GM23248 (cell line): ENCODE data around the gene MTMR11. TPM values are rescaled to one million over a fixed set of nuclear protein-coding genes. Genes with fewer than 3 reads are reported as not detected.
A peak's percentile ranks its signal among the peaks of the same experiment; 100 is the strongest.

Experiments used
- DNase-seq: peaks from one replicate; pipeline ENCODE4 v3.0.0-alpha.2; 2015
- H2AFZ ChIP-seq: fragments of 200-600 bp; sonication (generic); 2 replicates; pipeline ENCODE4 v1.6.1; 2016; ENCODE audit warnings: antibody characterized with exemption
- H3F3A ChIP-seq: fragments of 200-600 bp; sonication (generic); 2 replicates; pipeline ENCODE4 v1.6.1; 2016; ENCODE audit warnings: mild to moderate bottlenecking, antibody characterized with exemption, mixed run types; ENCODE audit not compliant: insufficient read depth
- H3K27ac ChIP-seq: fragments of 200-600 bp; sonication (generic); 2 replicates; pipeline ENCODE4 v1.5.1; 2016; ENCODE audit warnings: mild to moderate bottlenecking
- H3K27me3 ChIP-seq: fragments of 200-600 bp; sonication (generic); replicated peaks from 2 replicates; pipeline ENCODE4 v1.6.1; 2016; ENCODE audit warnings: mild to moderate bottlenecking; ENCODE audit not compliant: insufficient read depth
- H3K36me3 ChIP-seq: fragments of 200-600 bp; sonication (generic); 2 replicates; pipeline ENCODE4 v1.6.1; 2016; ENCODE audit warnings: low read depth, mild to moderate bottlenecking
- H3K4me1 ChIP-seq: fragments of 200-600 bp; sonication (generic); 2 replicates; pipeline ENCODE4 v1.6.1; 2016; ENCODE audit warnings: mild to moderate bottlenecking; ENCODE audit not compliant: insufficient read depth
- H3K4me2 ChIP-seq: fragments of 200-600 bp; sonication (generic); one replicate; pipeline ENCODE4 v1.6.1; 2016; ENCODE audit warnings: mild to moderate bottlenecking; ENCODE audit not compliant: unreplicated experiment
- H3K4me3 ChIP-seq: fragments of 200-600 bp; sonication (generic); 2 replicates; pipeline ENCODE4 v1.5.1; 2016; ENCODE audit warnings: mild to moderate bottlenecking
- H3K79me2 ChIP-seq: fragments of 200-600 bp; sonication (generic); 2 replicates; pipeline ENCODE4 v1.6.1; 2016; ENCODE audit warnings: mild to moderate bottlenecking; ENCODE audit not compliant: insufficient read depth
- H3K9ac ChIP-seq: fragments of 200-600 bp; sonication (generic); 2 replicates; pipeline ENCODE4 v1.6.1; 2016; ENCODE audit warnings: mild to moderate bottlenecking
- H3K9me2 ChIP-seq: fragments of 200-600 bp; sonication (generic); 2 replicates; pipeline ENCODE4 v1.6.1; 2016; ENCODE audit warnings: mixed run types, mild to moderate bottlenecking, moderate library complexity; ENCODE audit not compliant: insufficient read depth
- H3K9me3 ChIP-seq: fragments of 200-600 bp; sonication (generic); one replicate; pipeline ENCODE4 v1.6.1; 2017; ENCODE audit warnings: low read depth
- H4K20me1 ChIP-seq: fragments of 200-600 bp; sonication (generic); 2 replicates; pipeline ENCODE4 v1.6.0; 2016; ENCODE audit not compliant: insufficient read depth
- EZH2 ChIP-seq: fragments of 200-600 bp; sonication (generic); IDR thresholded peaks from 2 replicates; pipeline ENCODE4 v1.6.1; 2018; ENCODE audit warnings: antibody characterized with exemption, mild to moderate bottlenecking; ENCODE audit not compliant: insufficient read depth, poor library complexity, severe bottlenecking
- EZH2phosphoT487 ChIP-seq: fragments of 200-600 bp; sonication (generic); IDR thresholded peaks from 2 replicates; pipeline ENCODE4 v1.6.1; 2018; ENCODE audit warnings: antibody characterized with exemption, moderate library complexity, mild to moderate bottlenecking, low read depth; ENCODE audit not compliant: insufficient read depth
- WGBS, 2 experiments: methylation state at CpG; one replicate each; pipeline ENCODE4 v1.1.6; 2015 to 2017; ENCODE audit warnings: low lambda C conversion rate in 2 of 2, low coverage in 1 of 2; ENCODE audit errors: missing lambda C conversion rate in 2 of 2; 5-methylcytosine and 5-hydroxymethylcytosine counted together
- in situ Hi-C: fragments of 300-500 bp; cut with MboI; formaldehyde crosslinking; loops from 2 replicates; pipeline ENCODE4 v1.15.0; 2020
- polyA plus RNA-seq: library from polyadenylated mRNA; unstranded; fragments of >200 nt; fragmentation: Nextera tagmentation; extraction: Ambion mirVana; gene quantifications from 2 replicates; pipeline ENCODE4 v1.2.1, GENCODE V29; 2016
- total RNA-seq: library from RNA; depleted of rRNA; stranded (reverse); fragments of >200 nt; shearing (Covaris generic); gene quantifications from 2 replicates; pipeline ENCODE4 v1.2.3, GENCODE V29; 2014

The MTMR11 gene
- total and polyA plus RNA-seq, 2 experiments from 2014 or later: 12.4 to 13.1 TPM

- Histone ChIP-seq H3K9me2 (no peaks in the 10 kb centered on the region), H4K20me1 (no peaks in the 10 kb centered on the region), H3K4me3 (no peak overlapping the region), H3K79me2 (peaks cover 26% of the 10 kb centered on the region), H3K36me3 (peaks cover under 1% of the 10 kb centered on the region), H3K4me2 (no peak overlapping the region), H3K27ac (peak overlapping the region; percentile 75), H3K27me3 (no peaks in the 10 kb centered on the region), H3K9ac (peak overlapping the region; percentile 44), H3F3A (peaks cover 19% of the 10 kb centered on the region), H3K9me3 (no peaks in the 10 kb centered on the region), H2AFZ (peak overlapping the region; percentile 71), H3K4me1 (peaks cover 35% of the 10 kb centered on the region)
- DNase-seq: peak; percentile 50
- no peak for TF ChIP-seq EZH2phosphoT487
- no peak for TF ChIP-seq EZH2
- WGBS, 2 experiments: 74 to 75% methylated on average over 13 of the region's 13 CpGs
- in situ Hi-C loops: no loop called here
These were observed 5.4 kb downstream of the MTMR11 start for GRCh38 chr1:149931212-149931790.

DNA sequence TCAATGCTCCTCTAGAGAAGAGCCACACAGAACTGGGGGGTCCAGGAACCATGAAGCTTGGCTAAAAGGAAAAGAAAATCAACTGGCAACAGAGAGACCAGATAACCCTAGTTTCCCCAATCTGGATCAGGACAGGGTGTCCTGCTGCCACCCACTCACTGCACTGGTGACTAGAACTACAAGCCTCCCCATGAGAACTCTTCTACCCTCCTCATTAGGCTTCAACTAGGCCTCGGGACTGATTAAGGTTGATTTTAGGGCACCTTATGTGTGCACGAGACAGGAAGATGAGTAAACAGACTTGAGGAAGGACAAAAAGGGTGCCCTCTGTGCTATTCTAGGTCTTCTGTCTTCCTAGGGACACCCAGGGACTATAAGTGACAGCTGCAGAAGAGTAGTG, 6.8 kb downstream of the MTMR11 start:
- no peak overlapping the region for H3K9ac ChIP-seq
- peaks cover 14% of the 10 kb centered on the region for H3K36me3 ChIP-seq
- no peaks in the 10 kb centered on the region for H4K20me1 ChIP-seq
- DNase-seq: no peak
- WGBS, 2 experiments: 90 to 93% methylated on average over 2 of the region's 2 CpGs
- in situ Hi-C loops: no loop called here
- peaks cover 19% of the 10 kb centered on the region for H3F3A ChIP-seq
- H3K4me2 ChIP-seq: no peak overlapping the region
- peaks cover 35% of the 10 kb centered on the region for H3K4me1 ChIP-seq
- no peak overlapping the region for H3K27ac ChIP-seq
- TF ChIP-seq EZH2phosphoT487 (no peak), EZH2 (no peak)
- H3K4me3 ChIP-seq: no peak overlapping the region
- H3K27me3 ChIP-seq: no peaks in the 10 kb centered on the region
- no peak overlapping the region for H2AFZ ChIP-seq
- no peaks in the 10 kb centered on the region for H3K9me3 ChIP-seq
- peaks cover 27% of the 10 kb centered on the region for H3K79me2 ChIP-seq
- no peaks in the 10 kb centered on the region for H3K9me2 ChIP-seq

- Histone ChIP-seq H3K4me3 (peak overlapping the region; percentile 95), H3K27me3 (no peaks in the 10 kb centered on the region), H3K9me2 (no peaks in the 10 kb centered on the region), H3K79me2 (peaks cover 35% of the 10 kb centered on the region), H3K36me3 (peaks cover 26% of the 10 kb centered on the region), H3K4me2 (peak overlapping the region; percentile 99), H3F3A (peaks cover 20% of the 10 kb centered on the region), H3K9ac (peak overlapping the region; percentile 91), H4K20me1 (no peaks in the 10 kb centered on the region), H3K9me3 (no peaks in the 10 kb centered on the region), H3K27ac (peak overlapping the region; percentile 90), H2AFZ (peak overlapping the region; percentile 81), H3K4me1 (peaks cover 39% of the 10 kb centered on the region)
- DNase-seq: no peak
- WGBS, 2 experiments: 0% methylated on average over 1 of the region's 1 CpG
- TF ChIP-seq EZH2phosphoT487 (no peak), EZH2 (no peak)
- in situ Hi-C loops: no loop called here
These were observed 8.3 kb downstream of the MTMR11 start for GRCh38 chr1:149928401-149928724.

DNA sequence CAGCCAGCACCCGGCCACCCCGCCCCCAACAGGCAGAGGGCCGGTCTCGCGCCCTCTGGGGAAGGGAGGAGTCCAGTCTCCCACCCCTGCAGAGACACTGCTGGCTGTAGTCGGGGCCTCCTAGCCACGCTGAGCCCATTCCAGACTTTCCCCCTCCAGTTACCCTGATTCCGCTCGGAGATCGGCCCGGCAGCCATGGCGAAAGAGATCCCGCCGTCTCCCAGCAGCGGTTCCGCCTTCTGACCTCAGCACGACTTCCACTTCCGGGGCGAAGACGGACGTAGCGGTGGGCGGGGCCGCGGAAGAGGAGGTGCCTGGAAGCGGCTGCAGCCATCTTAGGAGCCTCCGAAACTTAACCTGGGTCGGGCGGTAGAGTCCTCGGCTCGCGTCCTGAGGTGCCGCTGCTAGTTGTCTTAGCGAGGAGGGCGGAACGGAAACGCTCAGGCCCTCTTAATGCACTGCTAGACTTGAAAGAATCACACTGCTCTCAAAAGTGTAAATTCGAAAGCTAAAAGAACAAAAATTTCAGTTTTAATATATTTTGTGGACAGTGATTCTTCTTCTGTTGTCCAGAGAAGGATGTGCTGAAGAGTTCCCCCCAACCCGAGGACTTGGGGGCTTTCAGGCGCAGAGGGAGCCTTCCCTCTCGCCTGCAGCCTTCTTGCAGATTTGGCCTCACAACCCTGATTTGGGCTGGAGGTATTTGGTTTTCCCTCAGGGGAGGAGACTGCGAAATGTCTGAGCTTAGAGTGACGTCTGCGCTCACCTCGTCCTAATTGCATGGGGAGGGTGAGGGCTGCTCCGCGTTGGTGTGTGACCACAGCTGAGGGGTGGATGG, 8.9 kb downstream of the MTMR11 start, which contains the start of gene SF3B4:
Gene SF3B4 (minus strand): TSS at position 241 of the 838 bp plus-strand sequence. CDS start 44 bp downstream, at position 197.
- Histone ChIP-seq H3K9ac (peak within 1 kb of the TSS; percentile 91), H4K20me1 (no peaks in the 10 kb centered on the region), H3K9me2 (no peaks in the 10 kb centered on the region), H3K79me2 (peaks cover 35% of the 10 kb centered on the region), H3K27me3 (no peaks in the 10 kb centered on the region), H3K36me3 (peaks cover 32% of the 10 kb centered on the region), H2AFZ (peak within 1 kb of the TSS; percentile 81), H3K9me3 (no peaks in the 10 kb centered on the region), H3K4me1 (peaks cover 39% of the 10 kb centered on the region), H3K27ac (peak within 1 kb of the TSS; percentile 90), H3F3A (peaks cover 26% of the 10 kb centered on the region), H3K4me3 (peak within 1 kb of the TSS; percentile 95), H3K4me2 (peak within 1 kb of the TSS; percentile 99)
- no peak for TF ChIP-seq EZH2phosphoT487
- TF ChIP-seq EZH2: no peak
- WGBS, 2 experiments: 1 to 3% methylated on average over 46 to 47 of the region's 47 CpGs
- DNase-seq: peak; percentile 99
- in situ Hi-C loops: no loop called here
